ENCODE measurements around the gene SKP1. TPM values are rescaled to one million over a fixed set of nuclear protein-coding genes. Genes with fewer than 3 reads are reported as not detected.

SKP1 gene
- total RNA-seq, 1 donor from 2014 or later = 352 TPM

DNA sequence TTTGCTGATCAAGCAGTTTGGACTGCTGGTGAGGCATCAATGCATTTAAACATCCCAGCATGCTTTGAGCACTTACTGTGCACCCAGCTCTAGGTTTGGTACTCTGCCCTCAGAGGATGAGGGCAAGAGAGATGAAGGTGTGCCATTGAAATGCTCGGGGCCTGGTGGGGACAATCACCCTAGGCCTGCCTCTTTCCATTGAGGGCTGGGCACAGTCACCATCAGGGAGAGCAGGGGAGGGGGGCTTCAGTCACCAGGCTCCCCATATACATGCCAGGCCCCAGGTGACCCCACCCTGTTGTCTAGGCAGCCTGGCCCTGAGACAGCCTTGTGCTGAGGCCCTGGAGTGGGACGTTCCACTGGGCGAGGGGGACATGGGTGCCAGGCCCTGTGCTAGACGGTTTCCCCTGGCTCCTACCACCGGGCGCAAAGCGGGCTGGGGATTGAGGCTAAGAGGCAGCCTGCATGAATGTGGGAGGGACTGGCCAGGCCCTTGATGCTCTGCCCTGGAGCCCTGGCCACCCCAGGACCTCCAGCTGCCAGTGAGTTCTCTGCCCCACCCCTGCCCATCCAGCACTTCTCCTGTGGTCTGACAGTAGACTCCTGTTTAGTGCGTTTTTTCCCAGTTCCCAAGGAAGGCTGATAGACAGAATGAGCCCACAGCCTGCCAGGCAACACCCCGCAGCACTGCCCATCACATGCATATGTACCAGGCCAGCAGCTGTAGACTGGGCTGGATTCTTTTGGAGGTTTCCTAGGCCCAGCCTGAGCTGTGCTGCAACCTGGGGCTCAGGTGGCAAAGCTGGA is 43.4 kb downstream of the SKP1 start:
- TF ChIP-seq, protein P1, sequence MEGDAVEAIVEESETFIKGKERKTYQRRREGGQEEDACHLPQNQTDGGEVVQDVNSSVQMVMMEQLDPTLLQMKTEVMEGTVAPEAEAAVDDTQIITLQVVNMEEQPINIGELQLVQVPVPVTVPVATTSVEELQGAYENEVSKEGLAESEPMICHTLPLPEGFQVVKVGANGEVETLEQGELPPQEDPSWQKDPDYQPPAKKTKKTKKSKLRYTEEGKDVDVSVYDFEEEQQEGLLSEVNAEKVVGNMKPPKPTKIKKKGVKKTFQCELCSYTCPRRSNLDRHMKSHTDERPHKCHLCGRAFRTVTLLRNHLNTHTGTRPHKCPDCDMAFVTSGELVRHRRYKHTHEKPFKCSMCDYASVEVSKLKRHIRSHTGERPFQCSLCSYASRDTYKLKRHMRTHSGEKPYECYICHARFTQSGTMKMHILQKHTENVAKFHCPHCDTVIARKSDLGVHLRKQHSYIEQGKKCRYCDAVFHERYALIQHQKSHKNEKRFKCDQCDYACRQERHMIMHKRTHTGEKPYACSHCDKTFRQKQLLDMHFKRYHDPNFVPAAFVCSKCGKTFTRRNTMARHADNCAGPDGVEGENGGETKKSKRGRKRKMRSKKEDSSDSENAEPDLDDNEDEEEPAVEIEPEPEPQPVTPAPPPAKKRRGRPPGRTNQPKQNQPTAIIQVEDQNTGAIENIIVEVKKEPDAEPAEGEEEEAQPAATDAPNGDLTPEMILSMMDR (IDR thresholded peaks at IDR 0.05; ENCODE audit: unreplicated experiment) = no peak
- DNase-seq (ENCODE audit: low spot score in 2 of 2, unreplicated experiment in 2 of 2) = no peak
- Mint-ChIP-seq H3K4me3 (no peak overlapping the region), H3K36me3 (peaks cover 8% of the 10 kb centered on the region), H3K27me3 (ENCODE audit: low read depth) (no peaks in the 10 kb centered on the region), H3K4me1 (no peaks in the 10 kb centered on the region), H3K27ac (no peak overlapping the region), H3K9me3 (no peaks in the 10 kb centered on the region)

DNA sequence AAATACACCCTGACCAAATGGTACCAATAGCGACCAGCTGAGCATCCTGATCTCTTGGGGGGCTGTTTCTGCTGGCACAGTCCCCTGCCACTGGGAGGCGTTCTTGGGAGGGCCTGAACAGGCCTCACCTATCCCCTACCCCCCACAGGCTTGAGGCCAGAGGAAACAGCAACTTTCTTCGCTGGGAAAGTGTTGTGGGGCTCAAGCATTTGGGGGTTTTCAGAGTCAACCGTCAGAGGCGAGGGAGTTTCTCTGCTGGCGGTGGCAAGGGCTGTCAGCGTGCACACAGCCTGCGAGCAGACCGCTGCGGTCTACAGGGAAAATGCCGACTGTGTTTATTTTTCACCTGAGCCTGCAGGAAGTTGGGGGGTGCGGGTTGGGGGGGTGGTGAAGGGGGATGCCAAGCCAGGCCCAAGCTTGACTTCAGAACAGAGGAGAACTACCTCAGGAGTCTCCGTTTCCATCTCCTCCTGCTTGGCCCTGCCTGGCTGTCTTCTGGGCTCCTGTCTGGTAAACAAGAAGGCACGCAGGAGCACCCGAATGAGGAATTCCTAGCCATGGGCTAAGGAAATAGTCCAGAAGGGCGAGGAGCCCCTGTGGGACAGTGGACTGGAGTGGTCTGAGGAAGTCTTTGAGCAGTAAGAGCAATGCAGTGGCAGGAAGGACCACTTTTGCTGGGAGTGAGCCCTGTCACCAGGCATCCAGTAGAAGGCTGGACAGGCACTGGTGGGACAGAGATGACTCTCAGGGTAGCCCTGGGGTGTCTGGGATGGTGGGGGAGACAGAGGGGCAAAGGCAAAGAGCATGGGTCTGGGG is 44.2 kb downstream of the SKP1 start:
- H3K4me1 Mint-ChIP-seq = no peaks in the 10 kb centered on the region
- TF ChIP-seq, protein P1 (IDR thresholded peaks at IDR 0.05; ENCODE audit: unreplicated experiment) = no peak
- H3K27me3 Mint-ChIP-seq (ENCODE audit: low read depth) = no peaks in the 10 kb centered on the region
- H3K27ac Mint-ChIP-seq = no peak overlapping the region
- no peaks in the 10 kb centered on the region for H3K9me3 Mint-ChIP-seq
- no peak overlapping the region for H3K4me3 Mint-ChIP-seq
- peaks cover 8% of the 10 kb centered on the region for H3K36me3 Mint-ChIP-seq
- DNase-seq (ENCODE audit: low spot score in 2 of 2, unreplicated experiment in 2 of 2) = no peak

- no peaks in the 10 kb centered on the region for H3K4me1 Mint-ChIP-seq
- H3K4me3 Mint-ChIP-seq = no peak overlapping the region
- no peak overlapping the region for H3K27ac Mint-ChIP-seq
- no peaks in the 10 kb centered on the region for H3K27me3 Mint-ChIP-seq (ENCODE audit: low read depth)
- TF ChIP-seq, protein P1 (IDR thresholded peaks at IDR 0.05; ENCODE audit: unreplicated experiment) = no peak
- H3K9me3 Mint-ChIP-seq = no peaks in the 10 kb centered on the region
- peaks cover 8% of the 10 kb centered on the region for H3K36me3 Mint-ChIP-seq
- DNase-seq (ENCODE audit: low spot score in 2 of 2, unreplicated experiment in 2 of 2) = no peak
Observed at GRCh38 chr5:134131578-134132350, 45.0 kb downstream of the SKP1 start.

- TF ChIP-seq, protein P1 (IDR thresholded peaks at IDR 0.05; ENCODE audit: unreplicated experiment) = no peak
- no peak for DNase-seq (ENCODE audit: low spot score in 2 of 2, unreplicated experiment in 2 of 2)
- no peaks in the 10 kb centered on the region for H3K4me1 Mint-ChIP-seq
- no peak overlapping the region for H3K27ac Mint-ChIP-seq
- no peak overlapping the region for H3K4me3 Mint-ChIP-seq
- no peaks in the 10 kb centered on the region for H3K27me3 Mint-ChIP-seq (ENCODE audit: low read depth)
- no peaks in the 10 kb centered on the region for H3K9me3 Mint-ChIP-seq
- peaks cover 8% of the 10 kb centered on the region for H3K36me3 Mint-ChIP-seq
Observed at GRCh38 chr5:134131165-134131564, 45.6 kb downstream of the SKP1 start.

DNA sequence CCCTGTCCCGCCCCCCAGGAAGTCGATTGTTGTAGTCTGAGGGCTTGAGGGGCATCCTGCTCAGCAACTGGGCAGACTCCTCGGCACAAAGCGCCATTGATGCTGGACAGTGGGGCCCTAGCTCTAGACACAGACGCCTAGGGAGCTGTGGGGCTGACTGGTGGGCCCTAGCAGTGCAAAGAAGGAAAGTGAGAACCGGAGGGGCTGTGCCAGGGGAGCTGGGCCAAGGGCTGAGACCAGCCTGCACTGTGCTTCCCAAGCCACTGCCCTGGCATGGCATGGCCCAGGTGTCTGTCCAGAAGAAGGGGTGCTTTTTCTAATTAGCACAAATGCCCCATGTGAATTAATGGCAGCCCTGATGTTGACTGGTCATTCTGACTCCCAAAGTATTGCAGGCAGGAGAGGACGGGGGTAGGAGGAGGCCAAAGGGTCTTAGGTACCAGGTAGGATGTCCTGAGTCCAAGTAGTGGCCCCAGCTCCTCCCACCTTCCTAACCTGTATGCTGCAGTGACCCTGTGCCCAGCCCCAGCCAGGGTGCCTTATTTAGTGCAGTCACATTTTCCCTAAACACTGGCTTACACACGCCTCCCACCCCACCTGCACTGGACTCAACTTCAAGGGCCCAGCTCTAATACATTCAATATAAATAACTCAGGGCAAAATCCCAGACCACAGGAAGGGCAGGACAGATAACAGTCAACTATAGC is 46.4 kb downstream of the SKP1 start:
- Mint-ChIP-seq H3K27ac (no peak overlapping the region), H3K27me3 (ENCODE audit: low read depth) (no peaks in the 10 kb centered on the region), H3K4me1 (peaks cover 4% of the 10 kb centered on the region), H3K9me3 (no peaks in the 10 kb centered on the region), H3K4me3 (no peak overlapping the region), H3K36me3 (peaks cover 2% of the 10 kb centered on the region)
- TF ChIP-seq, protein P1 (IDR thresholded peaks at IDR 0.05; ENCODE audit: unreplicated experiment) = no peak
- DNase-seq (ENCODE audit: low spot score in 2 of 2, unreplicated experiment in 2 of 2) = no peak

Measured in mesothelial cell of epicardium (in vitro differentiated cells).